ENCODE measurements around the gene TSPOAP1.

TSPOAP1 gene

GRCh38 chr17:58360296-58361063, 31.9 kb upstream of the TSPOAP1 start:
- TF ChIP-seq, protein P1, sequence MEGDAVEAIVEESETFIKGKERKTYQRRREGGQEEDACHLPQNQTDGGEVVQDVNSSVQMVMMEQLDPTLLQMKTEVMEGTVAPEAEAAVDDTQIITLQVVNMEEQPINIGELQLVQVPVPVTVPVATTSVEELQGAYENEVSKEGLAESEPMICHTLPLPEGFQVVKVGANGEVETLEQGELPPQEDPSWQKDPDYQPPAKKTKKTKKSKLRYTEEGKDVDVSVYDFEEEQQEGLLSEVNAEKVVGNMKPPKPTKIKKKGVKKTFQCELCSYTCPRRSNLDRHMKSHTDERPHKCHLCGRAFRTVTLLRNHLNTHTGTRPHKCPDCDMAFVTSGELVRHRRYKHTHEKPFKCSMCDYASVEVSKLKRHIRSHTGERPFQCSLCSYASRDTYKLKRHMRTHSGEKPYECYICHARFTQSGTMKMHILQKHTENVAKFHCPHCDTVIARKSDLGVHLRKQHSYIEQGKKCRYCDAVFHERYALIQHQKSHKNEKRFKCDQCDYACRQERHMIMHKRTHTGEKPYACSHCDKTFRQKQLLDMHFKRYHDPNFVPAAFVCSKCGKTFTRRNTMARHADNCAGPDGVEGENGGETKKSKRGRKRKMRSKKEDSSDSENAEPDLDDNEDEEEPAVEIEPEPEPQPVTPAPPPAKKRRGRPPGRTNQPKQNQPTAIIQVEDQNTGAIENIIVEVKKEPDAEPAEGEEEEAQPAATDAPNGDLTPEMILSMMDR (conservative IDR thresholded peaks at IDR 0.05; ENCODE audit: low read depth, low read length) = no peak
- no peak for DNase-seq (ENCODE audit: low read depth)
- H3K4me3 ChIP-seq (ENCODE audit: low read depth, low read length) = no peak overlapping the region

GRCh38 chr17:58358408-58359172, 30.0 kb upstream of the TSPOAP1 start:
- H3K4me3 ChIP-seq (ENCODE audit: low read depth, low read length) = no peak overlapping the region
- DNase-seq (ENCODE audit: low read depth) = no peak
- TF ChIP-seq, protein P1 (conservative IDR thresholded peaks at IDR 0.05; ENCODE audit: low read depth, low read length) = no peak

DNA sequence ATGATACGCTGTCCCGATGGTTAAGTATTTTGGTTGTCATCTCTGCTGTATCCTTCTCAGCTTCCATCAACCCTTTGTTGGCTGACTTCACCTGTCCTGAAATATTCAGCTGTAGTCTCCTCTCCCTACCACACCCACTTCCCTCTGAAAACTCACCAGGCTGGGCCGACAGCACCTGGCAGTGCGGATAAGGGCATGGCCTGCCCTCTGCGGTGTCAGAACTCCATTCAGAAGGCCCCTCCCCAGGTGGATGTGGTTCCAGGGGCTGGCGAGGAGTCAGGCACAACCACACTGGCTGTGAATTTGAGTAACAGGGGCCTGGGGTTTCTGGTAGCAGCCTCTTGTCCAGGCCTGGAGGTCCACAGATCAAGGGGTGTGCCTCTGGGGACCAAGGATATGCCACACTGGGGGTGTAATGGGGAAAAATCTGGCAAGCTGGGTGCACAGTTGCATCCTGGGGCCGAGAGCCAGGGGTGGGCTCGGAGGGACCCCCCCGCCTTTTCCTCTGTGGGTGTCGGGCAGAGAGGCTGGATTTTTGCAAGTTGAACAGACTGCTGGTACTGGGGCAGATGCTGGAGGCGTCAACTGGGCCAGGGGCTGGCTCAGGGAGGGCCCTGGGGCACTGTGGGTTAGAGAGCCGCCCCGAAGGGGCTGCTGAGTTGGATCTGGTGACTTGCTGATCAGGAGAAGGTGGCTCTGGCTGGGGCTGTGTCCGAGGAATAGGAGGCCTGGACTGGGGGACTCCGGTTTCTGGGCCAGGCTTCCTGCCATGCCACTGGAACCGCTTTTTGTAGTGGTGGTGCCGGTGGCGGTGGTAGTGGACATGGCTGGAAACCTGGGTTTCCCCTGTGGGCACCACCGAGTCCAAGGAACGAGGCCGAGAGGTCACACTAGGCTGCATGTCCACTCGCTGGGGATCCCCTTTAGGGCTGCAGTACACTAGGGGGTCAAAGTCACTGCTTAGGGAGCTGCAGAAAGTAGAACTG, 29.0 kb upstream of the TSPOAP1 start:
- no peak for DNase-seq (ENCODE audit: low read depth)
- TF ChIP-seq, protein P1 (conservative IDR thresholded peaks at IDR 0.05; ENCODE audit: low read depth, low read length) = no peak
- no peak overlapping the region for H3K4me3 ChIP-seq (ENCODE audit: low read depth, low read length)

GRCh38 chr17:58356231-58356630, 27.6 kb upstream of the TSPOAP1 start:
- H3K4me3 ChIP-seq (ENCODE audit: low read depth, low read length) = no peak overlapping the region
- DNase-seq (ENCODE audit: low read depth) = no peak
- TF ChIP-seq, protein P1 (conservative IDR thresholded peaks at IDR 0.05; ENCODE audit: low read depth, low read length) = no peak

DNA sequence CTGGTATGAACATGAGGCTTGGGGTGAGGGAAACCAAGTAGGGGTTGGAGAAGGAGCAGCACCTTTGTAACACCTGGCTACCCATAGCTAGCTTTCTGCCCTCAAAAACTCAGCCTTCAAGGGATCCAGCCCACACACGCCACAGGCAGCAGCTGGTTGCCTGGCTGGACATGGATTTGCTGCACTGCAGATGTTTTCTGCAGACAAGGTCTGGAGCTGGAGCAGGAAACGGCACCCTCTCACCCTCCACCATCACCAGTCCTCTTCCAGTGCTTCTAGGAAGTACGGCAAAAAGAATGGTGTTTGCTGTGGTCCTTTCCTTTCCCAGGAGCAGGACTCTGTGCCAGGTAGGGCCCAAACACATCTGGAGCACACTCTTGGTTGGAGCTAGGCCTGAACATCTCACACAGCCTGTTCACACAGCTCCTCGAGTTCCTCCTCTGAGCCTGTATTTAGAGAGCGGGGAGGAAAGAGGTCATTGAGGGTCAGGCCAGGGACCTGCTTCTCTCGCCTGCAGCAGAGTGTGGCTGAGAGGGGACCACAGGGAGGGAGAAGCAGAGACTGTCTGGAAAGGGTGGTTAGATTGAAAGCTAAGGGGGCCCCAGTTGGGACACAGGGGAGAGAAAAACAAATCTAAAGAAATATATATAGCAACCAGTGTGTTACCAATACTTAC, 26.1 kb upstream of the TSPOAP1 start:
- H3K4me3 ChIP-seq (ENCODE audit: low read depth, low read length) = no peak overlapping the region
- TF ChIP-seq, protein P1 (conservative IDR thresholded peaks at IDR 0.05; ENCODE audit: low read depth, low read length) = no peak
- DNase-seq (ENCODE audit: low read depth) = no peak

- DNase-seq (ENCODE audit: low read depth) = no peak
- TF ChIP-seq, protein P1 (conservative IDR thresholded peaks at IDR 0.05; ENCODE audit: low read depth, low read length) = no peak
- peak overlapping the region; percentile 100 for H3K4me3 ChIP-seq (ENCODE audit: low read depth, low read length)
Observed at GRCh38 chr17:58353389-58353825, 24.8 kb upstream of the TSPOAP1 start.
